HAP-1 (cell line): ENCODE measurements around the gene CNTN5.

Experiments used
- DNase-seq, 2 experiments: peaks; one replicate each; pipeline ENCODE4 v3.0.0-alpha.2; 2016 to 2020; ENCODE audit warnings: low spot score in 2 of 2
- H3K27me3 ChIP-seq: fragments of 250-450 bp; sonication (Bioruptor Pico); 2 replicates; pipeline ENCODE4 v1.5.1; 2020; ENCODE audit warnings: low read depth, mild to moderate bottlenecking, moderate library complexity
- H3K36me3 ChIP-seq: fragments of 250-450 bp; sonication (Bioruptor Pico); replicated peaks from 2 replicates; pipeline ENCODE4 v1.5.1; 2020; ENCODE audit warnings: mild to moderate bottlenecking
- H3K4me1 ChIP-seq: fragments of 250-450 bp; sonication (Bioruptor Pico); 2 replicates; pipeline ENCODE4 v1.5.1; 2020; ENCODE audit warnings: mild to moderate bottlenecking
- H3K4me3 ChIP-seq: fragments of 250-450 bp; sonication (Bioruptor Pico); 2 replicates; pipeline ENCODE4 v1.5.1; 2020; ENCODE audit warnings: mild to moderate bottlenecking, moderate library complexity
- H3K9me3 ChIP-seq: fragments of 250-450 bp; sonication (Bioruptor Pico); 2 replicates; pipeline ENCODE4 v1.5.1; 2020; ENCODE audit warnings: mild to moderate bottlenecking, moderate library complexity
- in situ Hi-C: fragments of 300-500 bp; cut with MboI; formaldehyde crosslinking; loops from 3 replicates; pipeline ENCODE4 v1.14.3; 2020; ENCODE audit warnings: low sequenced_read_pairs, inconsistent platforms, mixed read lengths

CNTN5 gene

GRCh38 chr11:99693941-99694492 lies 673.3 kb downstream of the CNTN5 start:
- no peaks in the 10 kb centered on the region for H3K27me3 ChIP-seq
- no peaks in the 10 kb centered on the region for H3K9me3 ChIP-seq
- H3K4me3 ChIP-seq = no peak overlapping the region
- no peaks in the 10 kb centered on the region for H3K4me1 ChIP-seq
- in situ Hi-C loops = no loop called here
- H3K36me3 ChIP-seq = no peaks in the 10 kb centered on the region
- no peak for DNase-seq

GRCh38 chr11:99695106-99695505 lies 674.4 kb downstream of the CNTN5 start:
- in situ Hi-C loops = no loop called here
- Histone ChIP-seq H3K27me3 (no peaks in the 10 kb centered on the region), H3K9me3 (no peaks in the 10 kb centered on the region), H3K36me3 (no peaks in the 10 kb centered on the region), H3K4me1 (no peaks in the 10 kb centered on the region), H3K4me3 (no peak overlapping the region)
- DNase-seq = no peak

GRCh38 chr11:99706848-99707247 lies 686.1 kb downstream of the CNTN5 start:
- H3K4me3 ChIP-seq = no peak overlapping the region
- H3K27me3 ChIP-seq = no peaks in the 10 kb centered on the region
- in situ Hi-C loops = no loop called here
- H3K9me3 ChIP-seq = no peaks in the 10 kb centered on the region
- H3K36me3 ChIP-seq = no peaks in the 10 kb centered on the region
- DNase-seq = no peak
- no peaks in the 10 kb centered on the region for H3K4me1 ChIP-seq

- Histone ChIP-seq H3K9me3 (no peaks in the 10 kb centered on the region), H3K27me3 (no peaks in the 10 kb centered on the region), H3K4me1 (no peaks in the 10 kb centered on the region), H3K4me3 (no peak overlapping the region), H3K36me3 (no peaks in the 10 kb centered on the region)
- in situ Hi-C loops = no loop called here
- no peak for DNase-seq
Observed at GRCh38 chr11:99708928-99709672, 688.4 kb downstream of the CNTN5 start.

GRCh38 chr11:99716302-99716701 lies 695.6 kb downstream of the CNTN5 start:
- H3K4me1 ChIP-seq = no peaks in the 10 kb centered on the region
- in situ Hi-C loops = no loop called here
- H3K27me3 ChIP-seq = no peaks in the 10 kb centered on the region
- H3K36me3 ChIP-seq = no peaks in the 10 kb centered on the region
- no peak for DNase-seq
- H3K4me3 ChIP-seq = no peak overlapping the region
- no peaks in the 10 kb centered on the region for H3K9me3 ChIP-seq

- Histone ChIP-seq H3K4me1 (no peaks in the 10 kb centered on the region), H3K9me3 (no peaks in the 10 kb centered on the region), H3K36me3 (no peaks in the 10 kb centered on the region), H3K27me3 (no peaks in the 10 kb centered on the region), H3K4me3 (no peak overlapping the region)
- no peak for DNase-seq
- in situ Hi-C loops = no loop called here
Observed at GRCh38 chr11:99718291-99718690, 697.5 kb downstream of the CNTN5 start.

- H3K27me3 ChIP-seq = no peaks in the 10 kb centered on the region
- H3K4me1 ChIP-seq = no peaks in the 10 kb centered on the region
- in situ Hi-C loops = no loop called here
- peak; percentile 35 to 39 for DNase-seq
- H3K9me3 ChIP-seq = no peaks in the 10 kb centered on the region
- no peaks in the 10 kb centered on the region for H3K36me3 ChIP-seq
- no peak overlapping the region for H3K4me3 ChIP-seq
Observed at GRCh38 chr11:99739464-99740089, 718.8 kb downstream of the CNTN5 start.

- Histone ChIP-seq H3K36me3 (no peaks in the 10 kb centered on the region), H3K4me3 (no peak overlapping the region), H3K27me3 (no peaks in the 10 kb centered on the region), H3K4me1 (no peaks in the 10 kb centered on the region), H3K9me3 (no peaks in the 10 kb centered on the region)
- no peak for DNase-seq
- in situ Hi-C loops = no loop called here
Observed at GRCh38 chr11:99742501-99742900, 721.8 kb downstream of the CNTN5 start.

- H3K4me3 ChIP-seq = no peak overlapping the region
- no peaks in the 10 kb centered on the region for H3K27me3 ChIP-seq
- no peaks in the 10 kb centered on the region for H3K4me1 ChIP-seq
- no peaks in the 10 kb centered on the region for H3K36me3 ChIP-seq
- no peak for DNase-seq
- H3K9me3 ChIP-seq = no peaks in the 10 kb centered on the region
- in situ Hi-C loops = no loop called here
Observed at GRCh38 chr11:99759787-99760186, 739.0 kb downstream of the CNTN5 start.

GRCh38 chr11:99766811-99767210 lies 746.1 kb downstream of the CNTN5 start:
- in situ Hi-C loops = no loop called here
- DNase-seq = no peak
- no peaks in the 10 kb centered on the region for H3K27me3 ChIP-seq
- H3K36me3 ChIP-seq = no peaks in the 10 kb centered on the region
- no peaks in the 10 kb centered on the region; the same call in 1 of the 2 replicates for H3K4me1 ChIP-seq
- H3K9me3 ChIP-seq = no peaks in the 10 kb centered on the region
- H3K4me3 ChIP-seq = no peak overlapping the region

- DNase-seq = no peak
- in situ Hi-C loops = no loop called here
- no peaks in the 10 kb centered on the region for H3K9me3 ChIP-seq
- no peaks in the 10 kb centered on the region for H3K36me3 ChIP-seq
- no peak overlapping the region for H3K4me3 ChIP-seq
- H3K4me1 ChIP-seq = no peaks in the 10 kb centered on the region; the same call in 1 of the 2 replicates
- H3K27me3 ChIP-seq = no peaks in the 10 kb centered on the region
Observed at GRCh38 chr11:99773646-99774045, 752.9 kb downstream of the CNTN5 start.

- in situ Hi-C loops = no loop called here
Observed at GRCh38 chr11:99781074-99781473, 760.3 kb downstream of the CNTN5 start.

GRCh38 chr11:99791354-99791753 lies 770.6 kb downstream of the CNTN5 start:
- in situ Hi-C loops = no loop called here
- H3K9me3 ChIP-seq = no peaks in the 10 kb centered on the region

More at GRCh38 chr11:99781074-99781473, 760.3 kb downstream of the CNTN5 start:
- H3K9me3 ChIP-seq = no peaks in the 10 kb centered on the region
- no peaks in the 10 kb centered on the region for H3K4me1 ChIP-seq
- no peaks in the 10 kb centered on the region for H3K36me3 ChIP-seq
- no peaks in the 10 kb centered on the region for H3K27me3 ChIP-seq
- DNase-seq = no peak
- no peak overlapping the region for H3K4me3 ChIP-seq

GRCh38 chr11:99795999-99796398 lies 775.2 kb downstream of the CNTN5 start:
- H3K4me3 ChIP-seq = no peak overlapping the region
- H3K27me3 ChIP-seq = no peaks in the 10 kb centered on the region
- in situ Hi-C loops = no loop called here
- H3K36me3 ChIP-seq = no peaks in the 10 kb centered on the region
- DNase-seq = no peak
- H3K9me3 ChIP-seq = no peaks in the 10 kb centered on the region
- no peaks in the 10 kb centered on the region for H3K4me1 ChIP-seq

More at GRCh38 chr11:99791354-99791753, 770.6 kb downstream of the CNTN5 start:
- Histone ChIP-seq H3K4me3 (no peak overlapping the region), H3K27me3 (no peaks in the 10 kb centered on the region), H3K4me1 (no peaks in the 10 kb centered on the region), H3K36me3 (no peaks in the 10 kb centered on the region)
- DNase-seq = no peak
